HAP-1 (cell line): ENCODE measurements around the gene AOX1.
"Not testable (repeated sequence)": the region's sequence is repeated elsewhere in the genome, so short reads cannot be mapped to it uniquely, and the experiment has no call there.

Experiments used
- DNase-seq, 2 experiments: peaks; one replicate each; pipeline ENCODE4 v3.0.0-alpha.2; 2016 to 2020; ENCODE audit warnings: low spot score in 2 of 2
- H3K27me3 ChIP-seq: fragments of 250-450 bp; sonication (Bioruptor Pico); 2 replicates; pipeline ENCODE4 v1.5.1; 2020; ENCODE audit warnings: low read depth, mild to moderate bottlenecking, moderate library complexity
- H3K36me3 ChIP-seq: fragments of 250-450 bp; sonication (Bioruptor Pico); replicated peaks from 2 replicates; pipeline ENCODE4 v1.5.1; 2020; ENCODE audit warnings: mild to moderate bottlenecking
- H3K4me1 ChIP-seq: fragments of 250-450 bp; sonication (Bioruptor Pico); 2 replicates; pipeline ENCODE4 v1.5.1; 2020; ENCODE audit warnings: mild to moderate bottlenecking
- H3K4me3 ChIP-seq: fragments of 250-450 bp; sonication (Bioruptor Pico); 2 replicates; pipeline ENCODE4 v1.5.1; 2020; ENCODE audit warnings: mild to moderate bottlenecking, moderate library complexity
- H3K9me3 ChIP-seq: fragments of 250-450 bp; sonication (Bioruptor Pico); 2 replicates; pipeline ENCODE4 v1.5.1; 2020; ENCODE audit warnings: mild to moderate bottlenecking, moderate library complexity
- in situ Hi-C: fragments of 300-500 bp; cut with MboI; formaldehyde crosslinking; loops from 3 replicates; pipeline ENCODE4 v1.14.3; 2020; ENCODE audit warnings: low sequenced_read_pairs, inconsistent platforms, mixed read lengths

The AOX1 gene

DNA sequence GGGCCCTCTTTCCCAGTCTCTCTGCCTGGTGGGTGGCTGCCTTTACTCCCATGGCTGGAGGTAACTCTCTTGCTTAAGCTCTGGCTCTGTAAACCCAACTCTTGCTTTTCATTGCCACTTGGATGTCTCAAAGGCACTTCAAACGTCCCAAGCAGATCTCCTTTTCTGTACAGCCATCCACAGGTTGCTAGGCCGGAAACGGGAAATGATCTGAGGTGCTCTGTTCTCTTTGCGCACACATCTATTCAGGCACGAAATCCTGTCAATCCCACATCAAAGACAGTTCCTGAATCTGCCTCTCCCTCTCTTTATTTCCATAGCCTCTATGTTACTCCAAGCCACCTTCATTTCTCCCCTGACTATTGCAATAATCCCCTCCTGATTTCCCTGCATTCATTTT lies 87.4 kb downstream of the AOX1 start:
- H3K4me3 ChIP-seq: no peak overlapping the region
- in situ Hi-C loops: no loop called here
- no peaks in the 10 kb centered on the region for H3K36me3 ChIP-seq
- no peaks in the 10 kb centered on the region for H3K4me1 ChIP-seq
- H3K27me3 ChIP-seq: no peaks in the 10 kb centered on the region
- DNase-seq: no peak
- H3K9me3 ChIP-seq: no peaks in the 10 kb centered on the region

DNA sequence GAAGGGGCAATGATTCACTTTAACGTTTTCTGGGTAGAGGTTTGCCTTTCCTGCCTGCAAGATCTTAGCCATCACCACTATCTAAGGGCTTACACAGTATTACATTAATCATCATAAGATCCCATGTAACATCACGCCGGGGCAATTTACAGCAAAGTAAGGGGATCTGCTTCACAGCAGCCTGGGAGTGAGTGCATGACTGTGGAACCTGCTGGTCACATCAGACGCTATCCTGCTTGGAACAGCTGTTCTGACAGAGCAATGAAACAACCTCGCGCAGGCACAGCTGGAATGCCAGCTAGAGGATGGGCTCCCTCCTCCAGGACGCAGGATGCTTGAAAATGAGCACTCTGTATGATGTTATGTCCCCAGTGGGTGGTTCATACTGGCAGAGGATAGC lies 89.0 kb downstream of the AOX1 start:
- Histone ChIP-seq H3K4me3 (no peak overlapping the region), H3K36me3 (no peaks in the 10 kb centered on the region), H3K4me1 (no peaks in the 10 kb centered on the region), H3K27me3 (no peaks in the 10 kb centered on the region), H3K9me3 (no peaks in the 10 kb centered on the region)
- no peak for DNase-seq
- in situ Hi-C loops: no loop called here

GRCh38 chr2:200677171-200677570 lies 91.4 kb downstream of the AOX1 start:
- in situ Hi-C loops: no loop called here
- no peaks in the 10 kb centered on the region for H3K27me3 ChIP-seq
- DNase-seq: no peak
- no peaks in the 10 kb centered on the region for H3K4me1 ChIP-seq
- H3K4me3 ChIP-seq: no peak overlapping the region
- H3K36me3 ChIP-seq: no peaks in the 10 kb centered on the region
- no peaks in the 10 kb centered on the region for H3K9me3 ChIP-seq

DNA sequence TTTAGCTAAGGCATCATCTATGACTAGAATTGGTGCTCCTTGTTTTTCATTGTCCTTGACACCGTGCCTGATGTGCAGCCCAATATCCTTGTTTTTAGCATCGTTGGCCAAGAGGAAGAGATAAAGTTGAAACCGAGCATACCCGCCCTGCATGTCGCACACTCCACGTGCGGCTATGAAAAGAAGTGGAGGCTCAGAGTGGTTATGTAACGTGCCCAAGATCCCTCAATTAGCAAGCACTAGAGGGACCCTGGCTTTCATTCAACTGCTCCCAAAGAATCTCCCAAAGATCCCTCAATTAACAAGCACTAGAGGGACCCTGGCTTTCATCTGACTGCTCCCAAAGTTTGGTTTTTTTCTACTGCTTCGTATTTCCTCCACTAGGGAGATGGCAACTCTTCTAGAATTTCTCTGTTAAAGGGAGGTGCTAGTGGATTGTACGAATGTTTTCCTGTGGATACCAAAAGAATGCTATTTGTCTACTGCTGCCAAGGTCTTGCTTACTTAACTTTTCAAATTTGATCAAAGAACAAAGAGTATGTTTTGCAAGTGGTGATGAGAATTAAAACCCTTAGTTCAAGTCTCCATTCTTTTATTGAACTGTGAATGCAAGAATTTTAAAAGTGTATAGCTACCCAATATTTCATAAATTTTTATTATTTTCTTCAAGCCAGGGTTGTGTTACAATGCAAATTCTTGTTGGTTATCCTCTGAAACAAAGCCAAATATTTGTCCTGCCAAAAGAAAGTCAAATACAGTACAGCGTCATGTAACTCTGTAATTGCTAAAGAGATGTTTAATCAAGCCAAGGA lies 92.1 kb downstream of the AOX1 start:
- H3K4me1 ChIP-seq: no peaks in the 10 kb centered on the region
- no peaks in the 10 kb centered on the region for H3K27me3 ChIP-seq
- H3K9me3 ChIP-seq: no peaks in the 10 kb centered on the region
- in situ Hi-C loops: no loop called here
- H3K36me3 ChIP-seq: no peaks in the 10 kb centered on the region
- DNase-seq: no peak
- no peak overlapping the region for H3K4me3 ChIP-seq

DNA sequence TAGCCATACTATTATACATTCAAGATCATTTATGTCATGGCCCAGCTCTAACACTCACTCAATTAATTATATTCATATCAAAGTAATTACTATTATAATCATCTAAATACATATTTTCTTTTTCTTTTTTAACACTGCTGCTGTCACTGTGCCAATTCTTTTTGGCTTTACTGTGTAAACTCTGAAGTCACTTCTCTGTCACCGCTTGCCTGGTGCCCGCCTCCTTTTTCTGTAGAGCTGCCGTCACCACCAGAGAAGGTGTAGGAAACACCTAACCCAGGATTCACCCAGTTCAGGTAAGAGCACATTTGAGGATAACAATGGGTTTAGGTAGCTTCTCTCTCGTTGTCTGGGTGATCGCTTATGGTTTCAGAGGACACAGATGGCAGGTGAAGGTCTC lies 93.3 kb downstream of the AOX1 start:
- Histone ChIP-seq H3K27me3 (no peaks in the 10 kb centered on the region), H3K4me1 (no peaks in the 10 kb centered on the region), H3K36me3 (no peaks in the 10 kb centered on the region), H3K4me3 (no peak overlapping the region), H3K9me3 (no peaks in the 10 kb centered on the region)
- in situ Hi-C loops: no loop called here
- no peak for DNase-seq

GRCh38 chr2:200679535-200679934 lies 93.7 kb downstream of the AOX1 start:
- no peak for DNase-seq

DNA sequence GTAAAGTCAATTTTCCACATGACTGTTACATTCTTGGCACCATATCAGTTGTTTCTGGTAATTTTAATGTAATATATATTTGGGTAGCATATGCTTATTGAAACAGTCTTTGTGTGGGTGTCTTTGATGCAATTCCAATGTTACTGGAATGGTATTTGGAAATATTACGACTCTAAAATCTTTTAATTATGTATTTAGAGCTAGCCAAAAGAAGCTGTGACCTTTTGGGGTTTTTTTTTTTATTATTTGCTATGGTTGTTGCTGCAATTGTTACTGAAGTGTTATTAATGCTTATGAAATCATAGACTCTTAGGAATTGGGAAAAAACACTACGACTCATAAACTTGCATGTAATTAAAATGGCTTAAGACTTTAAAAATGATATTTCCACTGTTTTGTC lies 95.9 kb downstream of the AOX1 start:
- in situ Hi-C loops: no loop called here
- H3K4me1 ChIP-seq: no peaks in the 10 kb centered on the region
- H3K4me3 ChIP-seq: no peak overlapping the region
- H3K27me3 ChIP-seq: no peaks in the 10 kb centered on the region
- no peak for DNase-seq
- no peaks in the 10 kb centered on the region for H3K9me3 ChIP-seq
- no peaks in the 10 kb centered on the region for H3K36me3 ChIP-seq

More at GRCh38 chr2:200679535-200679934, 93.7 kb downstream of the AOX1 start:
- in situ Hi-C loops: no loop called here
- Histone ChIP-seq H3K27me3 (no peaks in the 10 kb centered on the region), H3K9me3 (no peaks in the 10 kb centered on the region), H3K4me3 (no peak overlapping the region), H3K36me3 (no peaks in the 10 kb centered on the region), H3K4me1 (no peaks in the 10 kb centered on the region)

GRCh38 chr2:200682407-200682806 lies 96.6 kb downstream of the AOX1 start:
- H3K4me3 ChIP-seq, DNase-seq, H3K27me3 ChIP-seq, in situ Hi-C loops, H3K36me3 ChIP-seq, H3K9me3 ChIP-seq, H3K4me1 ChIP-seq: not testable (repeated sequence)

DNA sequence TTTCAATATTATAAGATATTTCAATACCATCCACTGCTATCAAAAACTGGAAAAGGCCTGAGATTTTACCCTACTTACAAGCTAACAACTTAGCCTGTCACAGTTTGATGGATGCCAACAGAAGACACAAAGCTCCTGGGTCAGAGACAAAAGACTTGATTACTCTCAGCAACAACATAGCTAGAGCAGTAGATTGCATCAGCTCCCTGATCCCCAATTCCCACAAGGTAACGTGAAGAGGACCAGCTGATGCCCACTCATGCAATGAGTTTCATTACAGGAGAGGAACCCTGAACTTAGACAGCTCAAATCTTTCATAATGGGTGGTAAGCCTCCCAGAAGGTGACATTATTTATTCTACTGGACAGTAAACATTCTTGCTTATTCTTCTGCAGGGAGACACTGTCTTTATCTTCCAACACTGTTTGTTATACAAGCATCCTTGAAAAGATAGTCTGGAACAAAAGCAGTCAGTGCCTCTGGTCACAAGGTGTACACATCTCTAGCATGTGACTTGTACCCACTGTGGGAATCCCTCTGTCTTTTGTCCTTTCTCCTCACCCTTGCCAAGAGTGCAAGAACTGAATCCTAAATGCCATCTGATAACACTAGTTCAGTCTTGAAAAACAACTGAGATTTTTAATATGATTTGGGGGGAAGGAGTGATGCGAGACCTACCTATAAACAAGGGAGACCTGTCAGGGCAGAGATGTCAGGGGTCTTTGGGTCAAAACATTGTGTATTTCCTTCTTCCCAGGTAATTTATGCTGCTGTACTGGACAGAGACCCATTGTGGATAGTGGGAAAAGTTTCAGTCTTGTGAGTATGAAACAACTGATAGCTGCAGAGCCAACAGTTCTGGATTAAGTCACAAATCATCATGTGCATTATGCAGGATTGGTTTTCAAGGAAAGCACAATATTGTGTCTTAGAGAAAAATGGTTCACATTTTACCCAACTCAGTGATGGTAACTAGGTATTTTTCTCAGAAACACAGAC lies 102.4 kb downstream of the AOX1 start:
- Histone ChIP-seq H3K9me3 (no peaks in the 10 kb centered on the region), H3K4me1 (no peaks in the 10 kb centered on the region), H3K36me3 (no peaks in the 10 kb centered on the region), H3K4me3 (no peak overlapping the region), H3K27me3 (peaks cover 3% of the 10 kb centered on the region; the same call in 1 of the 2 replicates)
- in situ Hi-C loops: no loop called here
- DNase-seq: no peak

- Histone ChIP-seq H3K27me3 (peaks cover 3% of the 10 kb centered on the region; the same call in 1 of the 2 replicates), H3K9me3 (no peaks in the 10 kb centered on the region), H3K4me3 (no peak overlapping the region), H3K4me1 (no peaks in the 10 kb centered on the region), H3K36me3 (no peaks in the 10 kb centered on the region)
- in situ Hi-C loops: no loop called here
- no peak for DNase-seq
Observed at GRCh38 chr2:200689115-200689514, 103.3 kb downstream of the AOX1 start.

- peaks cover 9% of the 10 kb centered on the region; the same call in 1 of the 2 replicates for H3K27me3 ChIP-seq
- H3K4me3 ChIP-seq: no peak overlapping the region
- no peak for DNase-seq
- H3K9me3 ChIP-seq: no peaks in the 10 kb centered on the region
- no peaks in the 10 kb centered on the region for H3K36me3 ChIP-seq
- H3K4me1 ChIP-seq: no peaks in the 10 kb centered on the region
- in situ Hi-C loops: no loop called here
Observed at GRCh38 chr2:200693836-200694470, 108.1 kb downstream of the AOX1 start.

- no peaks in the 10 kb centered on the region for H3K9me3 ChIP-seq
- H3K27me3 ChIP-seq: peaks cover 9% of the 10 kb centered on the region; the same call in 1 of the 2 replicates
- no peaks in the 10 kb centered on the region for H3K4me1 ChIP-seq
- in situ Hi-C loops: no loop called here
- H3K4me3 ChIP-seq: no peak overlapping the region
- no peak for DNase-seq
- no peaks in the 10 kb centered on the region for H3K36me3 ChIP-seq
Observed at GRCh38 chr2:200695191-200695590, 109.4 kb downstream of the AOX1 start.

DNA sequence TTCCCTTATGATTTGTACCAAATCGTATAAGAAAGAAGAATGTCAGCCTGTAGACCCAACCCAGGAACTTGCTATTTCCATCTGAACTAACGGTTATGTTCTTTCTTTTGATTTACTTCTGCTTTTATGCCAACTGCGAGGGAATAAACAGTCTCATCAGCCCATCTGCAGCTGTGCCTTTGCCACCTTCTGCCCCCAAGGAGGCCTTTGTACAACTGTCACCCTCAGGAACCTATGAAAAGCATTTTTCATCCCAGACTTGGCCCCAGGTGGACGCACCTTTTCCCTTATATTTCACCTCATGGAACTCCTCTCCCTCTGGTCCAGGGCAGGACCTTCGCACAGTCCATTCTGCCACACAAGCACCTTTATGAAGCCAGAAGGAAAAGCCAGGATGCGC lies 109.8 kb downstream of the AOX1 start:
- H3K9me3 ChIP-seq: no peaks in the 10 kb centered on the region
- no peak overlapping the region for H3K4me3 ChIP-seq
- H3K27me3 ChIP-seq: peaks cover 8% of the 10 kb centered on the region; the same call in 1 of the 2 replicates
- DNase-seq: no peak
- no peaks in the 10 kb centered on the region for H3K4me1 ChIP-seq
- in situ Hi-C loops: no loop called here
- H3K36me3 ChIP-seq: no peaks in the 10 kb centered on the region
